MM.1S (cell line): Measurements from ENCODE around the gene CYP4B1.

Experiments used
- DNase-seq: peaks from one replicate; pipeline ENCODE4 v3.0.0-alpha.2; 2015
- H2AFZ ChIP-seq: fragments of 300-600 bp; sonication (generic); 2 replicates; pipeline ENCODE4 v1.6.0; 2016; ENCODE audit warnings: antibody characterized with exemption, low read length
- H3F3A ChIP-seq: fragments of 300-600 bp; sonication (generic); 2 replicates; pipeline ENCODE4 v1.6.1; 2016; ENCODE audit warnings: mild to moderate bottlenecking, antibody characterized with exemption, low read length, moderate library complexity, mixed read lengths; ENCODE audit not compliant: insufficient read depth
- H3K27ac ChIP-seq: fragments of 300-600 bp; sonication (generic); 2 replicates; pipeline ENCODE4 v1.5.1; 2016; ENCODE audit warnings: mild to moderate bottlenecking, low read length
- H3K27me3 ChIP-seq: fragments of 300-600 bp; sonication (generic); replicated peaks from 2 replicates; pipeline ENCODE4 v1.6.0; 2016; ENCODE audit warnings: low read length; ENCODE audit not compliant: insufficient read depth
- H3K36me3 ChIP-seq: fragments of 300-600 bp; sonication (generic); replicated peaks from 2 replicates; pipeline ENCODE4 v1.6.1; 2016; ENCODE audit warnings: mild to moderate bottlenecking, low read length, mixed read lengths; ENCODE audit not compliant: insufficient read depth
- H3K4me1 ChIP-seq: fragments of 300-600 bp; sonication (generic); 2 replicates; pipeline ENCODE4 v1.6.1; 2016; ENCODE audit warnings: low read length, mixed read lengths
- H3K4me2 ChIP-seq: fragments of 300-600 bp; sonication (generic); 2 replicates; pipeline ENCODE4 v1.6.0; 2016; ENCODE audit warnings: low read depth, low read length
- H3K4me3 ChIP-seq: fragments of 300-600 bp; sonication (generic); 2 replicates; pipeline ENCODE4 v1.5.1; 2016; ENCODE audit warnings: low read length, mixed read lengths
- H3K79me2 ChIP-seq: fragments of 300-600 bp; sonication (generic); 2 replicates; pipeline ENCODE4 v1.6.1; 2016; ENCODE audit warnings: mixed run types, low read length, mixed read lengths
- H3K9ac ChIP-seq: fragments of 300-600 bp; sonication (generic); 2 replicates; pipeline ENCODE4 v1.6.1; 2016; ENCODE audit warnings: low read length, mixed read lengths
- H3K9me2 ChIP-seq: fragments of 300-600 bp; sonication (generic); replicated peaks from 2 replicates; pipeline ENCODE4 v1.6.1; 2016; ENCODE audit warnings: mild to moderate bottlenecking, low read length, mixed read lengths; ENCODE audit not compliant: insufficient read depth
- H3K9me3 ChIP-seq: fragments of 300-600 bp; sonication (generic); replicated peaks from 2 replicates; pipeline ENCODE4 v1.6.1; 2016; ENCODE audit warnings: mild to moderate bottlenecking, low read length, mixed read lengths; ENCODE audit not compliant: insufficient read depth
- H4K20me1 ChIP-seq: fragments of 300-600 bp; sonication (generic); 2 replicates; pipeline ENCODE4 v1.6.1; 2016; ENCODE audit warnings: mild to moderate bottlenecking, low read length, moderate library complexity, mixed read lengths; ENCODE audit not compliant: insufficient read depth
- CTCF ChIP-seq: fragments of 300-600 bp; sonication (generic); IDR thresholded peaks from 2 replicates; pipeline ENCODE4 v1.5.1; 2016; ENCODE audit warnings: antibody characterized with exemption, low read length, mixed read lengths
- EZH2 ChIP-seq: fragments of 300-600 bp; sonication (generic); optimal IDR thresholded peaks from 2 replicates; pipeline ENCODE3; 2017; ENCODE audit warnings: low read depth, mild to moderate bottlenecking, antibody characterized with exemption, low read length, mixed read lengths
- EZH2phosphoT487 ChIP-seq: fragments of 300-600 bp; sonication (generic); IDR thresholded peaks from 2 replicates; pipeline ENCODE4 v1.6.1; 2018; ENCODE audit warnings: antibody characterized with exemption, low read length

The CYP4B1 gene

GRCh38 chr1:46757956-46758528, 40.8 kb upstream of the CYP4B1 start:
- Histone ChIP-seq H3K4me3 (no peak overlapping the region), H3K36me3 (no peaks in the 10 kb centered on the region), H3K27me3 (no peaks in the 10 kb centered on the region), H3K4me2 (no peak overlapping the region), H3K9me3 (no peaks in the 10 kb centered on the region), H2AFZ (no peak overlapping the region), H4K20me1 (no peaks in the 10 kb centered on the region), H3F3A (no peaks in the 10 kb centered on the region), H3K79me2 (no peaks in the 10 kb centered on the region), H3K4me1 (no peaks in the 10 kb centered on the region), H3K9me2 (no peaks in the 10 kb centered on the region), H3K27ac (no peak overlapping the region), H3K9ac (no peak overlapping the region)
- TF ChIP-seq EZH2 = no peak
- no peak for TF ChIP-seq EZH2phosphoT487
- no peak for TF ChIP-seq CTCF
- DNase-seq = no peak

- H3K27me3 ChIP-seq = no peaks in the 10 kb centered on the region
- no peak overlapping the region for H3K4me2 ChIP-seq
Measured at GRCh38 chr1:46760558-46761166, 38.2 kb upstream of the CYP4B1 start.

DNA sequence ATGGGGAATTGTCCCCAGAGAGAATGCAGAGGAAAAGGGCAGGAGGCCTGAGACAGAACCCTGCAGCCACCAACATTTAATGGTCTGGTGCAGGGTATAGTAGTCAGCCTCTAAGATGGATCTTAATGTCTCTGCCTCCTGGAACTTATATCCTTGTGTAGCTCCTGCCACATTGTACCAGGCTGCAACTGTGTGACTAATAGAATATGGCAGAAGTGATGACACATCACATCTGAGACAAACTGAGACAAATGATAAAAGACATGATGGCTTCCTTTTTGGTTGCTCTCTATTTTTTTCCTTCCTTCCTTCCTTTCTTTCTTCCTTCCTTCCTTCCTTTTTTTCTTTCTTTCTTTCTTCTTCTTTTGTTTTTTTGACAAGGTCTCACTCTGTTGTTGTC, 37.1 kb upstream of the CYP4B1 start:
- no peak for DNase-seq
- H3K9me3 ChIP-seq = no peaks in the 10 kb centered on the region
- H4K20me1 ChIP-seq = no peaks in the 10 kb centered on the region
- H2AFZ ChIP-seq = no peak overlapping the region
- H3K27me3 ChIP-seq = no peaks in the 10 kb centered on the region
- H3K27ac ChIP-seq = no peak overlapping the region
- H3K4me1 ChIP-seq = no peaks in the 10 kb centered on the region
- H3K79me2 ChIP-seq = no peaks in the 10 kb centered on the region
- no peak overlapping the region for H3K4me3 ChIP-seq
- H3K36me3 ChIP-seq = no peaks in the 10 kb centered on the region
- no peaks in the 10 kb centered on the region for H3K9me2 ChIP-seq
- no peaks in the 10 kb centered on the region for H3F3A ChIP-seq
- no peak overlapping the region for H3K9ac ChIP-seq
- H3K4me2 ChIP-seq = no peak overlapping the region
- TF ChIP-seq CTCF (no peak), EZH2 (no peak), EZH2phosphoT487 (no peak)

More at GRCh38 chr1:46760558-46761166, 38.2 kb upstream of the CYP4B1 start:
- Histone ChIP-seq H3F3A (no peaks in the 10 kb centered on the region), H2AFZ (no peak overlapping the region), H3K4me3 (no peak overlapping the region), H3K79me2 (no peaks in the 10 kb centered on the region), H3K4me1 (no peaks in the 10 kb centered on the region), H3K36me3 (no peaks in the 10 kb centered on the region), H3K9me3 (no peaks in the 10 kb centered on the region), H3K27ac (no peak overlapping the region), H3K9me2 (no peaks in the 10 kb centered on the region), H3K9ac (no peak overlapping the region), H4K20me1 (no peaks in the 10 kb centered on the region)
- TF ChIP-seq CTCF (no peak), EZH2 (no peak), EZH2phosphoT487 (no peak)
- no peak for DNase-seq
